H9 (cell line): ENCODE data around the gene GRB14. TPM values are rescaled to one million over a fixed set of nuclear protein-coding genes. Genes with fewer than 3 reads are reported as not detected.

Source experiments
- DNase-seq: peaks from one replicate; pipeline ENCODE4 v3.0.0-alpha.2; 2017
- H2AFZ ChIP-seq: one replicate; pipeline ENCODE4 v1.6.1; 2013; ENCODE audit warnings: mild to moderate bottlenecking, low read length, control low read depth, moderate library complexity
- H2AK5ac ChIP-seq: 2 replicates; pipeline ENCODE4 v1.6.1; 2013; ENCODE audit warnings: low read length, control low read depth, mixed read lengths; ENCODE audit not compliant: insufficient read length
- H2BK120ac ChIP-seq: one replicate; pipeline ENCODE4 v1.6.1; 2013; ENCODE audit warnings: low read depth, mild to moderate bottlenecking, low read length, control low read depth, inconsistent platforms; ENCODE audit not compliant: poor library complexity, severe bottlenecking
- H2BK12ac ChIP-seq: 2 replicates; pipeline ENCODE4 v1.6.1; 2013; ENCODE audit warnings: low read length, control low read depth, mixed read lengths, low read depth; ENCODE audit not compliant: insufficient read length
- H2BK15ac ChIP-seq: 2 replicates; pipeline ENCODE4 v1.6.1; 2013; ENCODE audit warnings: low read depth, low read length, control low read depth
- H2BK20ac ChIP-seq: one replicate; pipeline ENCODE4 v1.6.1; 2013; ENCODE audit warnings: low read depth, mild to moderate bottlenecking, low read length, control low read depth, inconsistent platforms; ENCODE audit not compliant: poor library complexity, severe bottlenecking
- H2BK5ac ChIP-seq: 2 replicates; pipeline ENCODE4 v1.6.1; 2013; ENCODE audit warnings: low read length, control low read depth, mixed read lengths; ENCODE audit not compliant: insufficient read length
- H3K14ac ChIP-seq: 2 replicates; pipeline ENCODE4 v1.6.1; 2013; ENCODE audit warnings: low read length, control low read depth; ENCODE audit not compliant: insufficient read depth
- H3K18ac ChIP-seq: 2 replicates; pipeline ENCODE4 v1.6.1; 2013; ENCODE audit warnings: low read depth, mild to moderate bottlenecking, mixed read lengths, low read length, control low read depth; ENCODE audit not compliant: insufficient read length
- H3K23ac ChIP-seq: 2 replicates; pipeline ENCODE4 v1.6.1; 2013; ENCODE audit warnings: low read length, control low read depth, mixed read lengths, low read depth; ENCODE audit not compliant: insufficient read length
- H3K23me2 ChIP-seq: 2 replicates; pipeline ENCODE4 v1.6.1; 2013; ENCODE audit warnings: low read depth, mild to moderate bottlenecking, mixed read lengths, low read length, control low read depth; ENCODE audit not compliant: insufficient read length, poor library complexity, severe bottlenecking
- H3K27ac ChIP-seq: 2 replicates; pipeline ENCODE4 v1.5.1; 2013; ENCODE audit warnings: low read length, control low read depth, mixed read lengths, low read depth; ENCODE audit not compliant: insufficient read length
- H3K27me3 ChIP-seq: 2 replicates; pipeline ENCODE4 v1.6.1; 2013; ENCODE audit warnings: low read length, control low read depth, inconsistent platforms; ENCODE audit not compliant: insufficient read depth
- H3K4ac ChIP-seq: 2 replicates; pipeline ENCODE4 v1.6.1; 2013; ENCODE audit warnings: low read depth, mild to moderate bottlenecking, control low read depth, inconsistent platforms, low read length, moderate library complexity
- H3K4me1 ChIP-seq: 2 replicates; pipeline ENCODE4 v1.6.1; 2013; ENCODE audit warnings: low read length, control low read depth, inconsistent platforms; ENCODE audit not compliant: insufficient read depth
- H3K4me2 ChIP-seq: 2 replicates; pipeline ENCODE4 v1.6.1; 2013; ENCODE audit warnings: low read length, control low read depth, mixed read lengths; ENCODE audit not compliant: insufficient read length, insufficient read depth
- H3K56ac ChIP-seq: 2 replicates; pipeline ENCODE4 v1.6.1; 2013; ENCODE audit warnings: low read depth, mild to moderate bottlenecking, mixed read lengths, low read length, control low read depth; ENCODE audit not compliant: insufficient read length
- H3K79me1 ChIP-seq: 2 replicates; pipeline ENCODE4 v1.6.1; 2013; ENCODE audit warnings: low read depth, mild to moderate bottlenecking, moderate library complexity, low read length, control low read depth, inconsistent platforms; ENCODE audit not compliant: insufficient read depth, poor library complexity, severe bottlenecking
- H3K79me2 ChIP-seq: 2 replicates; pipeline ENCODE4 v1.6.1; 2013; ENCODE audit warnings: low read length, control low read depth, inconsistent platforms; ENCODE audit not compliant: insufficient read depth
- H3K9ac ChIP-seq: 2 replicates; pipeline ENCODE4 v1.6.1; 2013; ENCODE audit warnings: low read length, control low read depth, mixed read lengths; ENCODE audit not compliant: insufficient read length; ENCODE audit errors: extremely low read depth
- H3K9me3 ChIP-seq: one replicate; pipeline ENCODE4 v1.6.1; 2013; ENCODE audit warnings: low read depth, low read length, inconsistent platforms; ENCODE audit not compliant: control insufficient read depth
- H3T11ph ChIP-seq: one replicate; pipeline ENCODE4 v1.6.1; 2013; ENCODE audit warnings: mild to moderate bottlenecking, low read length, control low read depth, inconsistent platforms
- H4K20me1 ChIP-seq: one replicate; pipeline ENCODE4 v1.6.1; 2013; ENCODE audit not compliant: control insufficient read depth, insufficient read length, insufficient read depth
- H4K5ac ChIP-seq: 2 replicates; pipeline ENCODE4 v1.6.1; 2013; ENCODE audit warnings: low read depth, mild to moderate bottlenecking, mixed read lengths, low read length, control low read depth; ENCODE audit not compliant: insufficient read length
- H4K8ac ChIP-seq: replicated peaks from 2 replicates; pipeline ENCODE4 v1.6.1; 2013; ENCODE audit warnings: low read length, control low read depth, mixed read lengths, low read depth; ENCODE audit not compliant: insufficient read length
- H4K91ac ChIP-seq: 2 replicates; pipeline ENCODE4 v1.6.1; 2013; ENCODE audit warnings: low read depth, mild to moderate bottlenecking, moderate library complexity, mixed read lengths, low read length, control low read depth; ENCODE audit not compliant: insufficient read length
- H3K27ac Mint-ChIP-seq, 3 experiments: 2 replicates in 2 of 3; 3 replicates in 1 of 3; pipeline ENCODE4 v1.8.0; 2020 to 2021; ENCODE audit warnings: mixed read lengths in 3 of 3, mild to moderate bottlenecking in 1 of 3, moderate library complexity in 1 of 3
- H3K27me3 Mint-ChIP-seq: 2 replicates; pipeline ENCODE4 v1.8.0; 2021; ENCODE audit warnings: low read depth, mild to moderate bottlenecking, moderate library complexity, mixed read lengths
- H3K36me3 Mint-ChIP-seq, 3 experiments: 2 replicates in 2 of 3; 3 replicates in 1 of 3; pipeline ENCODE4 v1.8.0; 2020 to 2021; ENCODE audit warnings: low read depth in 3 of 3, mixed read lengths in 3 of 3; ENCODE audit not compliant: insufficient read depth in 1 of 3
- H3K4me1 Mint-ChIP-seq, 2 experiments: 2 replicates each; pipeline ENCODE4 v1.8.0; 2020; ENCODE audit warnings: mixed read lengths in 2 of 2
- H3K4me3 Mint-ChIP-seq, 2 experiments: 2 replicates in 1 of 2; 3 replicates in 1 of 2; pipeline ENCODE4 v1.8.0; 2020 to 2021; ENCODE audit warnings: mild to moderate bottlenecking in 2 of 2, mixed read lengths in 2 of 2, moderate library complexity in 1 of 2
- H3K9me3 Mint-ChIP-seq, 2 experiments: 2 replicates in 1 of 2; 3 replicates in 1 of 2; pipeline ENCODE4 v1.8.0; 2020; ENCODE audit warnings: mild to moderate bottlenecking in 2 of 2, mixed read lengths in 2 of 2, moderate library complexity in 1 of 2
- CTCF ChIP-seq: fragments of 200-600 bp; sonication (generic); conservative IDR thresholded peaks from 3 replicates; pipeline ENCODE4 v1.8.0; 2021; ENCODE audit warnings: antibody characterized with exemption, mild to moderate bottlenecking
- total RNA-seq: library from RNA; stranded (reverse); gene quantifications from 2 replicates; pipeline ENCODE4 v1.2.1, GENCODE V29; 2021

GRB14 gene
- total RNA-seq, 1 experiment from 2014 or later: 7.6 TPM

GRCh38 chr2:164661349-164661748 is 40.1 kb upstream of the GRB14 start:
- no peaks in the 10 kb centered on the region for H3K9me3 ChIP-seq
- H4K8ac ChIP-seq: no peak overlapping the region
- no peak overlapping the region for H2BK120ac ChIP-seq
- Mint-ChIP-seq H3K4me1 (peaks cover 4 to 8% of the 10 kb centered on the region in 2 experiments; a peak in 3 of 4 replicates), H3K27me3 (no peaks in the 10 kb centered on the region), H3K4me3 (no peak overlapping the region), H3K27ac (no peak overlapping the region), H3K9me3 (0 out of 5 replicates have a peak, but pooled peaks cover 0 to 4% of the 10 kb centered on the region in 2 experiments), H3K36me3 (peaks cover 0 to 9% (median 5%) of the 10 kb centered on the region in 3 experiments; a peak in 4 of 7 replicates)
- no peak overlapping the region for H4K91ac ChIP-seq
- no peak overlapping the region for H3K4me2 ChIP-seq
- H3K14ac ChIP-seq: no peak overlapping the region
- H3K79me2 ChIP-seq: no peaks in the 10 kb centered on the region
- no peak overlapping the region for H2BK20ac ChIP-seq
- H2BK12ac ChIP-seq: no peak overlapping the region
- no peak overlapping the region for H2BK5ac ChIP-seq
- H3K4ac ChIP-seq: no peak overlapping the region
- no peaks in the 10 kb centered on the region for H3K23me2 ChIP-seq
- no peak overlapping the region for H3K9ac ChIP-seq
- H3T11ph ChIP-seq: no peak overlapping the region
- H2AFZ ChIP-seq: no peak overlapping the region
- no peaks in the 10 kb centered on the region for H3K4me1 ChIP-seq
- H4K20me1 ChIP-seq: no peaks in the 10 kb centered on the region
- TF ChIP-seq CTCF: no peak
- no peak overlapping the region for H3K56ac ChIP-seq
- H3K27me3 ChIP-seq: no peaks in the 10 kb centered on the region
- H3K79me1 ChIP-seq: no peaks in the 10 kb centered on the region
- DNase-seq: no peak
- H3K18ac ChIP-seq: no peak overlapping the region
- H4K5ac ChIP-seq: no peak overlapping the region
- no peak overlapping the region for H2BK15ac ChIP-seq
- H3K23ac ChIP-seq: no peak overlapping the region
- no peak overlapping the region for H3K27ac ChIP-seq
- H2AK5ac ChIP-seq: no peak overlapping the region
